NT2/D1 (cell line): ENCODE results near the gene PARVG.

ENCODE experiments used
- SUZ12 ChIP-seq: IDR thresholded peaks from 2 replicates; pipeline ENCODE4 v1.6.1; 2011; ENCODE audit not compliant: insufficient read length, insufficient read depth; ENCODE audit errors: extremely low read depth
- YY1 ChIP-seq: IDR thresholded peaks from 2 replicates; pipeline ENCODE4 v1.6.1; 2011; ENCODE audit not compliant: insufficient read length, insufficient read depth

GRCh38 chr22:44147821-44148574, 32.7 kb upstream of the PARVG start:
- no peak for TF ChIP-seq YY1
- no peak for TF ChIP-seq SUZ12
